A673 (cell line): ENCODE data around the gene SCG2.

Experiments used
- CTCF ChIP-seq: fragments of 300-800, 200-600 bp; sonication (generic); conservative IDR thresholded peaks from 2 replicates; pipeline ENCODE4 v1.5.1; 2017; ENCODE audit warnings: low read depth, mild to moderate bottlenecking, antibody characterized with exemption, low read length, moderate library complexity, mixed read lengths
- EZH2 ChIP-seq: fragments of 200-600 bp; sonication (generic); IDR thresholded peaks from 2 replicates; pipeline ENCODE4 v1.6.1; 2017; ENCODE audit warnings: borderline replicate concordance, low read depth, mild to moderate bottlenecking, mixed read lengths, antibody characterized with exemption, low read length; ENCODE audit not compliant: poor library complexity, severe bottlenecking

- TF ChIP-seq CTCF (no peak), EZH2 (no peak)
These were observed 12.4 kb upstream of the SCG2 start for GRCh38 chr2:223614534-223614933.
